MM.1S (cell line): Measurements from ENCODE around the gene PRKG1.

Source experiments
- DNase-seq: peaks from one replicate; pipeline ENCODE4 v3.0.0-alpha.2; 2015
- H2AFZ ChIP-seq: fragments of 300-600 bp; sonication (generic); 2 replicates; pipeline ENCODE4 v1.6.0; 2016; ENCODE audit warnings: antibody characterized with exemption, low read length
- H3F3A ChIP-seq: fragments of 300-600 bp; sonication (generic); 2 replicates; pipeline ENCODE4 v1.6.1; 2016; ENCODE audit warnings: mild to moderate bottlenecking, antibody characterized with exemption, low read length, moderate library complexity, mixed read lengths; ENCODE audit not compliant: insufficient read depth
- H3K27ac ChIP-seq: fragments of 300-600 bp; sonication (generic); 2 replicates; pipeline ENCODE4 v1.5.1; 2016; ENCODE audit warnings: mild to moderate bottlenecking, low read length
- H3K27me3 ChIP-seq: fragments of 300-600 bp; sonication (generic); replicated peaks from 2 replicates; pipeline ENCODE4 v1.6.0; 2016; ENCODE audit warnings: low read length; ENCODE audit not compliant: insufficient read depth
- H3K36me3 ChIP-seq: fragments of 300-600 bp; sonication (generic); replicated peaks from 2 replicates; pipeline ENCODE4 v1.6.1; 2016; ENCODE audit warnings: mild to moderate bottlenecking, low read length, mixed read lengths; ENCODE audit not compliant: insufficient read depth
- H3K4me1 ChIP-seq: fragments of 300-600 bp; sonication (generic); 2 replicates; pipeline ENCODE4 v1.6.1; 2016; ENCODE audit warnings: low read length, mixed read lengths
- H3K4me2 ChIP-seq: fragments of 300-600 bp; sonication (generic); 2 replicates; pipeline ENCODE4 v1.6.0; 2016; ENCODE audit warnings: low read depth, low read length
- H3K4me3 ChIP-seq: fragments of 300-600 bp; sonication (generic); 2 replicates; pipeline ENCODE4 v1.5.1; 2016; ENCODE audit warnings: low read length, mixed read lengths
- H3K79me2 ChIP-seq: fragments of 300-600 bp; sonication (generic); 2 replicates; pipeline ENCODE4 v1.6.1; 2016; ENCODE audit warnings: mixed run types, low read length, mixed read lengths
- H3K9ac ChIP-seq: fragments of 300-600 bp; sonication (generic); 2 replicates; pipeline ENCODE4 v1.6.1; 2016; ENCODE audit warnings: low read length, mixed read lengths
- H3K9me2 ChIP-seq: fragments of 300-600 bp; sonication (generic); replicated peaks from 2 replicates; pipeline ENCODE4 v1.6.1; 2016; ENCODE audit warnings: mild to moderate bottlenecking, low read length, mixed read lengths; ENCODE audit not compliant: insufficient read depth
- H3K9me3 ChIP-seq: fragments of 300-600 bp; sonication (generic); replicated peaks from 2 replicates; pipeline ENCODE4 v1.6.1; 2016; ENCODE audit warnings: mild to moderate bottlenecking, low read length, mixed read lengths; ENCODE audit not compliant: insufficient read depth
- H4K20me1 ChIP-seq: fragments of 300-600 bp; sonication (generic); 2 replicates; pipeline ENCODE4 v1.6.1; 2016; ENCODE audit warnings: mild to moderate bottlenecking, low read length, moderate library complexity, mixed read lengths; ENCODE audit not compliant: insufficient read depth
- EZH2 ChIP-seq: fragments of 300-600 bp; sonication (generic); optimal IDR thresholded peaks from 2 replicates; pipeline ENCODE3; 2017; ENCODE audit warnings: low read depth, mild to moderate bottlenecking, antibody characterized with exemption, low read length, mixed read lengths
- EZH2phosphoT487 ChIP-seq: fragments of 300-600 bp; sonication (generic); IDR thresholded peaks from 2 replicates; pipeline ENCODE4 v1.6.1; 2018; ENCODE audit warnings: antibody characterized with exemption, low read length
- TF ChIP-seq, protein P1 (sequence below): fragments of 300-600 bp; sonication (generic); IDR thresholded peaks from 2 replicates; pipeline ENCODE4 v1.5.1; 2016; ENCODE audit warnings: antibody characterized with exemption, low read length, mixed read lengths

The PRKG1 gene

DNA sequence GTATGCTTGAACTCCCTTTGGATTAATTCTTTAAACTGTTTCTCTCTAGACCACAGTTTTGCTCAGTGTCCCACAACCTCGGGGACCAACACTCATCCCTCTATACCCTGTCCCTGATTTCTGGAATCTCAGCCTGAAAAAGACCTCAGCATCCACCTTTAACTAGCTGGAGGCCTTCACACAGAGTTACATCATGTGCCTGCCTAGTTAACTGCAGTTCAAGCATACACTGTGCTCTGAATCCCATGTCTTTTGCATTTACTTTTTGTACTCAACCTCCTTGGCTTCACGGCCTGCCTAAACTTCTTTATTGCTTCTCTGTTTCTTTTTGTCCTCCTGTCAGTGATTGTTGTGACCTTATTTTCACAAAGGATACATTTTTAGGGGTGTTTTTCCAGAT is 66.7 kb downstream of the PRKG1 start:
- no peak overlapping the region for H3K9ac ChIP-seq
- H3K9me3 ChIP-seq, result no peaks in the 10 kb centered on the region
- H3K4me1 ChIP-seq, result no peaks in the 10 kb centered on the region
- H3F3A ChIP-seq, result no peaks in the 10 kb centered on the region
- TF ChIP-seq EZH2phosphoT487, result no peak
- TF ChIP-seq EZH2, result no peak
- TF ChIP-seq, protein P1, sequence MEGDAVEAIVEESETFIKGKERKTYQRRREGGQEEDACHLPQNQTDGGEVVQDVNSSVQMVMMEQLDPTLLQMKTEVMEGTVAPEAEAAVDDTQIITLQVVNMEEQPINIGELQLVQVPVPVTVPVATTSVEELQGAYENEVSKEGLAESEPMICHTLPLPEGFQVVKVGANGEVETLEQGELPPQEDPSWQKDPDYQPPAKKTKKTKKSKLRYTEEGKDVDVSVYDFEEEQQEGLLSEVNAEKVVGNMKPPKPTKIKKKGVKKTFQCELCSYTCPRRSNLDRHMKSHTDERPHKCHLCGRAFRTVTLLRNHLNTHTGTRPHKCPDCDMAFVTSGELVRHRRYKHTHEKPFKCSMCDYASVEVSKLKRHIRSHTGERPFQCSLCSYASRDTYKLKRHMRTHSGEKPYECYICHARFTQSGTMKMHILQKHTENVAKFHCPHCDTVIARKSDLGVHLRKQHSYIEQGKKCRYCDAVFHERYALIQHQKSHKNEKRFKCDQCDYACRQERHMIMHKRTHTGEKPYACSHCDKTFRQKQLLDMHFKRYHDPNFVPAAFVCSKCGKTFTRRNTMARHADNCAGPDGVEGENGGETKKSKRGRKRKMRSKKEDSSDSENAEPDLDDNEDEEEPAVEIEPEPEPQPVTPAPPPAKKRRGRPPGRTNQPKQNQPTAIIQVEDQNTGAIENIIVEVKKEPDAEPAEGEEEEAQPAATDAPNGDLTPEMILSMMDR, result no peak
- no peaks in the 10 kb centered on the region for H3K9me2 ChIP-seq
- H2AFZ ChIP-seq, result no peak overlapping the region
- no peak overlapping the region for H3K27ac ChIP-seq
- no peak overlapping the region for H3K4me3 ChIP-seq
- no peak for DNase-seq
- H3K4me2 ChIP-seq, result no peak overlapping the region
- H3K27me3 ChIP-seq, result no peaks in the 10 kb centered on the region
- no peaks in the 10 kb centered on the region for H3K79me2 ChIP-seq
- no peaks in the 10 kb centered on the region for H4K20me1 ChIP-seq
- no peaks in the 10 kb centered on the region for H3K36me3 ChIP-seq

DNA sequence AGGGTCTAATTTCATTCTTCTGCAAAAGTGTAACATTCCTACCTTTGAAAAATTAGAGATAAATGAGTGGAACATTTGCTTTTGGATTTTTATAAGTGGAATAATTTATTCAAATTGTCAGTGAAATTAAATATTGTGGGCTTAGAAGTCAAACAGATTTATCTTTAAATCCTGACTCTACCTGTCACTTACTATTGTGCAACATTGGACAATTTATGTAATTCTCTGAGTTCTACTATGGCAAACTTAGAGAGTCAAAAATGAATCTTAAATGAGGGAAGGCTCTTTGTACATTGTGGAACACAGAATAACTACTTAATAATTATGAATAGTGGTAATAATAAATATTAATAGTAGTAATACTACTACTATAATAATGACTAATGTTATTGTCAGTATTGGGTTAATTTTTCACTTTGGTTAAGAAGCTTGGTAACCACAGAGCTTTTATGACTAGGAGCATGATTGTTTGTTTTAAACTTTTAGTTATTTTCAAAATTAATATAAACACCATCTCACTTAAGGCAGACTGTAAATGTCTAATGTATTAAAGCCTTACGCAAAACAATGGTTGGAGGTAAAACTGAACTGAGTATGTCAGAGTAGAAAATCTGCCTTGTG is 70.0 kb downstream of the PRKG1 start:
- Histone ChIP-seq H3K27ac (no peak overlapping the region), H3F3A (no peaks in the 10 kb centered on the region), H3K9ac (no peak overlapping the region), H3K36me3 (no peaks in the 10 kb centered on the region), H3K4me3 (no peak overlapping the region), H3K27me3 (no peaks in the 10 kb centered on the region), H3K4me1 (no peaks in the 10 kb centered on the region), H2AFZ (no peak overlapping the region), H4K20me1 (no peaks in the 10 kb centered on the region), H3K9me2 (no peaks in the 10 kb centered on the region), H3K4me2 (no peak overlapping the region), H3K9me3 (no peaks in the 10 kb centered on the region), H3K79me2 (no peaks in the 10 kb centered on the region)
- no peak for DNase-seq
- TF ChIP-seq, protein P1, result no peak
- TF ChIP-seq EZH2 (no peak), EZH2phosphoT487 (no peak)

DNA sequence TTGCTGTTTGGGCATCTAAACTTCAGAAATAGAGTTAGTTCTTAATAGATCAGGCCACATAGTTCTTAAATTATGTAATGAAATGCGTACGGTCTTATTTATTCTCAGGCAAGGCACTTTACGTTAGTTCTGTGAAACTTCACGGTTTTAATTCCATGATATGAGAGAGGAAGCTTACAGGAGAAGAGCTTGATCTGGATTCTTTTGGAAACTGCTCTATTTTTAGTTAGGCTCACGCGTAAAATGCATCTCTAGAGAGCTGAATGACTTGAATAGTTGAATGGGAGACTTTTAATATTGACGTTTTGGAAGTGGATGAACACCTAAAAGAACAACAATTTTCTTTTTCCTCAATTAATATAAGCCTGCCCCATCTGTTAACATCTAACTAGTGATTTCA is 71.1 kb downstream of the PRKG1 start:
- Histone ChIP-seq H3K79me2 (no peaks in the 10 kb centered on the region), H3F3A (no peaks in the 10 kb centered on the region), H3K9me2 (no peaks in the 10 kb centered on the region), H3K27me3 (no peaks in the 10 kb centered on the region), H3K4me1 (no peaks in the 10 kb centered on the region), H3K9ac (no peak overlapping the region), H3K9me3 (no peaks in the 10 kb centered on the region), H3K4me2 (no peak overlapping the region), H3K27ac (no peak overlapping the region), H3K4me3 (no peak overlapping the region), H4K20me1 (no peaks in the 10 kb centered on the region), H3K36me3 (no peaks in the 10 kb centered on the region), H2AFZ (no peak overlapping the region)
- no peak for TF ChIP-seq EZH2
- TF ChIP-seq, protein P1, result no peak
- DNase-seq, result no peak
